HEK293 (cell line): ENCODE measurements around the gene TMEM87B.

Source experiments
- CTCF ChIA-PET: fragments of 350-600 bp; formaldehyde crosslinking; extraction: SDS; loops from one replicate; lab custom pipeline; 2021; ENCODE audit warnings: antibody characterized with exemption; lab: Yijun Ruan, JAX
- POLR2A ChIA-PET: fragments of 300-600 bp; formaldehyde crosslinking; extraction: SDS; loops from one replicate; lab custom pipeline; 2020; ENCODE audit warnings: antibody characterized with exemption, inconsistent platforms; lab: Yijun Ruan, JAX
- H3K27ac ChIP-seq: fragments of 200-500 bp; sonication (Bioruptor generic); 2 replicates; pipeline ENCODE4 v1.5.1; 2014; ENCODE audit warnings: low read depth, low read length, control low read depth, inconsistent platforms; ENCODE audit errors: extremely low read depth
- H3K36me3 ChIP-seq, 2 experiments: fragments of 200-500 bp in 1 of 2; sonication (Bioruptor generic) in 1 of 2; 1 replicate in 1 of 2; 2 replicates in 1 of 2; pipeline ENCODE4 v1.5.1; 2014 to 2017; ENCODE audit warnings: inconsistent platforms in 2 of 2, low read length in 2 of 2; ENCODE audit not compliant: control insufficient read depth in 2 of 2, insufficient read depth in 1 of 2
- H3K4me1 ChIP-seq: fragments of 200-500 bp; sonication (Bioruptor generic); 2 replicates; pipeline ENCODE4 v1.5.1; 2014; ENCODE audit warnings: mild to moderate bottlenecking, low read length, inconsistent platforms; ENCODE audit not compliant: control insufficient read depth, insufficient read depth
- H3K4me3 ChIP-seq: 2 replicates; pipeline ENCODE4 v1.5.1; 2011; ENCODE audit warnings: low read depth, mild to moderate bottlenecking, control low read depth, low read length, moderate library complexity
- H3K9me3 ChIP-seq: fragments of 200-500 bp; sonication (Bioruptor generic); 2 replicates; pipeline ENCODE4 v1.5.1; 2014; ENCODE audit warnings: low read depth, low read length, inconsistent platforms; ENCODE audit not compliant: control insufficient read depth, insufficient read depth
- BCL11A ChIP-seq: fragments of 450-650 bp; formaldehyde crosslinking; IDR thresholded peaks from 2 replicates; pipeline ENCODE4 v1.5.1; 2016; ENCODE audit warnings: low read depth, missing biosample characterization, missing genetic modification characterization
- HOXA7 ChIP-seq: sonication (generic); formaldehyde crosslinking; IDR thresholded peaks from 2 replicates; pipeline ENCODE4 v1.8.1; 2022; ENCODE audit warnings: missing genetic modification reagents, borderline replicate concordance
- OSR2 ChIP-seq: fragments of 450-650 bp; formaldehyde crosslinking; IDR thresholded peaks from 2 replicates; pipeline ENCODE4 v1.5.1; 2016; ENCODE audit warnings: missing biosample characterization, missing genetic modification characterization
- PRDM2 ChIP-seq: fragments of 450-650 bp; formaldehyde crosslinking; IDR thresholded peaks from 2 replicates; pipeline ENCODE4 v1.5.1; 2016; ENCODE audit warnings: missing biosample characterization, missing genetic modification characterization, borderline replicate concordance
- ZFP3 ChIP-seq: fragments of 450-650 bp; formaldehyde crosslinking; IDR thresholded peaks from 2 replicates; pipeline ENCODE4 v1.5.1; 2016; ENCODE audit warnings: low read depth, missing biosample characterization, missing genetic modification characterization
- ZNF132 ChIP-seq: fragments of 450-650 bp; formaldehyde crosslinking; IDR thresholded peaks from 2 replicates; pipeline ENCODE4 v1.5.1; 2017; ENCODE audit warnings: missing biosample characterization, missing genetic modification characterization, borderline replicate concordance
- ZNF175 ChIP-seq: fragments of 450-650 bp; formaldehyde crosslinking; IDR thresholded peaks from 2 replicates; pipeline ENCODE4 v1.5.1; 2016; ENCODE audit warnings: missing biosample characterization, missing genetic modification characterization
- ZNF19 ChIP-seq: fragments of 450-650 bp; formaldehyde crosslinking; IDR thresholded peaks from 2 replicates; pipeline ENCODE4; 2016; ENCODE audit warnings: missing biosample characterization, missing genetic modification characterization, low read depth
- ZNF292 ChIP-seq: fragments of 450-650 bp; formaldehyde crosslinking; IDR thresholded peaks from 2 replicates; pipeline ENCODE4 v1.5.1; 2016; ENCODE audit warnings: low read depth, missing biosample characterization, missing genetic modification characterization, borderline replicate concordance
- ZNF433 ChIP-seq: fragments of 450-650 bp; formaldehyde crosslinking; IDR thresholded peaks from 2 replicates; pipeline ENCODE4 v1.5.1; 2016; ENCODE audit warnings: missing biosample characterization, missing genetic modification characterization, low read depth
- ZNF510 ChIP-seq: fragments of 450-650 bp; formaldehyde crosslinking; IDR thresholded peaks from 2 replicates; pipeline ENCODE4 v1.5.1; 2018; ENCODE audit warnings: mild to moderate bottlenecking, missing genetic modification characterization, missing biosample characterization; ENCODE audit not compliant: insufficient replicate concordance
- ZNF521 ChIP-seq: fragments of 450-650 bp; formaldehyde crosslinking; IDR thresholded peaks from 2 replicates; pipeline ENCODE4 v1.5.1; 2017; ENCODE audit warnings: missing biosample characterization, mild to moderate bottlenecking, missing genetic modification characterization
- ZNF623 ChIP-seq: fragments of 450-650 bp; formaldehyde crosslinking; IDR thresholded peaks from 2 replicates; pipeline ENCODE4 v1.5.1; 2016; ENCODE audit warnings: missing biosample characterization, missing genetic modification characterization
- ZNF645 ChIP-seq: fragments of 450-650 bp; formaldehyde crosslinking; IDR thresholded peaks from 2 replicates; pipeline ENCODE4; 2016; ENCODE audit warnings: missing biosample characterization, missing genetic modification characterization
- ZNF660 ChIP-seq: fragments of 450-650 bp; IDR thresholded peaks from 2 replicates; pipeline ENCODE4 v1.5.1; 2018; ENCODE audit warnings: missing biosample characterization, mild to moderate bottlenecking, missing genetic modification characterization
- ZNF768 ChIP-seq: fragments of 450-650 bp; formaldehyde crosslinking; IDR thresholded peaks from 2 replicates; pipeline ENCODE4 v1.5.1; 2018; ENCODE audit warnings: missing biosample characterization, mild to moderate bottlenecking, missing genetic modification characterization
- ZSCAN4 ChIP-seq: fragments of 450-650 bp; formaldehyde crosslinking; IDR thresholded peaks from 2 replicates; pipeline ENCODE4 v1.5.1; 2017; ENCODE audit warnings: missing biosample characterization, missing genetic modification characterization

Gene TMEM87B

GRCh38 chr2:112089375-112089774 is 34.3 kb downstream of the TMEM87B start:
- Histone ChIP-seq H3K9me3 (no peaks in the 10 kb centered on the region), H3K4me3 (no peak overlapping the region), H3K36me3 (peaks cover 0 to 53% of the 10 kb centered on the region in 2 experiments; a peak in 1 of 3 replicates), H3K27ac (no peak overlapping the region), H3K4me1 (no peaks in the 10 kb centered on the region)
- no peak for TF ChIP-seq ZNF292 (tag by site-specific recombination)
- no peak for TF ChIP-seq ZNF768 (tag by site-specific recombination)
- no peak for TF ChIP-seq ZNF175
- CTCF ChIA-PET, result no interaction called here
- POLR2A ChIA-PET, result no interaction called here

GRCh38 chr2:112092286-112093041 is 37.4 kb downstream of the TMEM87B start:
- no peak overlapping the region for H3K27ac ChIP-seq
- POLR2A ChIA-PET, result no interaction called here

GRCh38 chr2:112093216-112093615 is 38.1 kb downstream of the TMEM87B start:
- H3K4me3 ChIP-seq, result no peak overlapping the region
- H3K27ac ChIP-seq, result no peak overlapping the region
- ChIA-PET CTCF (interaction anchor here (1.4 kb wide), 1 partner anchor 46 kb away, joined by 4 read pairs; no protein-coding TSS in a partner anchor), POLR2A (no interaction called here)
- no peaks in the 10 kb centered on the region for H3K9me3 ChIP-seq
- no peaks in the 10 kb centered on the region for H3K4me1 ChIP-seq
- peaks cover 4 to 21% of the 10 kb centered on the region in 2 experiments for H3K36me3 ChIP-seq
- TF ChIP-seq ZSCAN4 (tag by site-specific recombination) (no peak), BCL11A (tag by site-specific recombination) (no peak), ZNF623 (tag by site-specific recombination) (no peak), ZNF521 (no peak), ZNF645 (tag by site-specific recombination) (no peak), OSR2 (tag by site-specific recombination) (no peak), ZNF19 (tag by site-specific recombination) (no peak), HOXA7 (CRISPR knock-in tag) (no peak), ZFP3 (tag by site-specific recombination) (no peak), ZNF660 (tag by site-specific recombination) (no peak), ZNF433 (tag by site-specific recombination) (no peak)

More at GRCh38 chr2:112092286-112093041, 37.4 kb downstream of the TMEM87B start:
- TF ChIP-seq ZNF132, result no peak
- TF ChIP-seq ZNF510, result no peak
- TF ChIP-seq PRDM2 (tag by site-specific recombination), result no peak
- no peaks in the 10 kb centered on the region for H3K4me1 ChIP-seq
- no peak overlapping the region for H3K4me3 ChIP-seq
- CTCF ChIA-PET, result no interaction called here
- H3K9me3 ChIP-seq, result no peaks in the 10 kb centered on the region
- peaks cover 0 to 29% of the 10 kb centered on the region in 2 experiments; a peak in 2 of 3 replicates for H3K36me3 ChIP-seq
